Gastroesophageal sphincter (tissue), 4 donors: ENCODE results near the gene TMEM208. TPM values are rescaled to one million over a fixed set of nuclear protein-coding genes. Genes with fewer than 3 reads are reported as not detected.

Experiments used
- ATAC-seq: fragments of 150-250 bp; one replicate; pipeline ENCODE4 v1.9.1; 2016; ENCODE audit warnings: mild to moderate bottlenecking, moderate library complexity
- H3K27ac ChIP-seq, 4 donors: fragments of 200-600 bp; sonication (generic) in 3 of 4; 1 replicate in 3 of 4; 2 replicates in 1 of 4; pipeline ENCODE4 v1.5.1; 2016 to 2019
- H3K27me3 ChIP-seq: fragments of 200-600 bp; sonication (generic); one replicate; pipeline ENCODE4 v1.5.1; 2019
- H3K36me3 ChIP-seq, 2 donors: fragments of 200-600 bp; sonication (generic); one replicate each; pipeline ENCODE4 v1.5.1; 2019; ENCODE audit warnings: control low read depth in 1 of 2
- H3K4me1 ChIP-seq, 3 donors: fragments of 200-600 bp; sonication (generic); 1 replicate in 2 of 3; 2 replicates in 1 of 3; pipeline ENCODE4 v1.5.1; 2016 to 2019; ENCODE audit warnings: control low read depth in 2 of 3
- H3K4me3 ChIP-seq, 2 donors: fragments of 200-600 bp; sonication (generic); one replicate each; pipeline ENCODE4 v1.5.1; 2019; ENCODE audit warnings: mild to moderate bottlenecking in 1 of 2, moderate library complexity in 1 of 2
- H3K9me3 ChIP-seq, 3 donors: fragments of 200-600 bp; sonication (generic); one replicate each; pipeline ENCODE4 v1.5.1; 2017 to 2019; ENCODE audit warnings: control low read depth in 2 of 3
- CTCF ChIP-seq, 4 experiments: fragments of 200-600 bp in 2 of 4; fragments of 450-650 bp in 2 of 4; sonication (generic) in 1 of 4; IDR thresholded peaks; one replicate each; pipeline ENCODE4 v1.5.1; 2017 to 2019; ENCODE audit warnings: antibody characterized with exemption in 4 of 4, mild to moderate bottlenecking in 2 of 4, moderate library complexity in 2 of 4
- EP300 ChIP-seq: sonication (generic); formaldehyde crosslinking; IDR thresholded peaks from one replicate; pipeline ENCODE4 v1.6.1; 2017; ENCODE audit warnings: antibody characterized with exemption, mild to moderate bottlenecking
- POLR2A ChIP-seq, 2 donors: fragments of 450-650 bp; IDR thresholded peaks; one replicate each; pipeline ENCODE4 v1.6.1; 2017; ENCODE audit warnings: antibody characterized with exemption in 2 of 2, mild to moderate bottlenecking in 2 of 2, moderate library complexity in 1 of 2
- POLR2AphosphoS5 ChIP-seq: sonication (generic); formaldehyde crosslinking; IDR thresholded peaks from one replicate; pipeline ENCODE4 v1.6.1; 2017; ENCODE audit warnings: antibody characterized with exemption
- WGBS, 2 donors: methylation state at CpG; one replicate each; pipeline ENCODE4 v1.1.5; 2018; ENCODE audit warnings: low coverage in 1 of 2; 5-methylcytosine and 5-hydroxymethylcytosine counted together
- total RNA-seq, 4 donors: library from RNA; depleted of rRNA; stranded (reverse); fragments of >200 nt; gene quantifications; one replicate each; pipeline ENCODE4 v1.1.0, GENCODE V29; 2016

TMEM208 gene
- total RNA-seq, 4 donors from 2014 or later: 15.4 to 34.7 (median 30.7) TPM

GRCh38 chr16:67196881-67197280 is 30.0 kb upstream of the TMEM208 start:
- Histone ChIP-seq H3K27me3 (no peaks in the 10 kb centered on the region), H3K27ac (no peak overlapping the region), H3K9me3 (no peaks in the 10 kb centered on the region), H3K4me1 (peaks cover 0 to 58% (median 22%) of the 10 kb centered on the region in 3 donors), H3K36me3 (peaks cover 0 to 74% of the 10 kb centered on the region in 2 donors), H3K4me3 (no peak overlapping the region)
- no CpG with 5 or more reads among the region's 1 CpG for WGBS, 2 donors
- no peak for ATAC-seq
- no peak for TF ChIP-seq CTCF (IDR thresholded peaks at IDR 0.05)
- no peak for TF ChIP-seq EP300
- TF ChIP-seq POLR2AphosphoS5: no peak
- TF ChIP-seq POLR2A (IDR thresholded peaks at IDR 0.05): no peak

GRCh38 chr16:67197704-67198103 is 29.2 kb upstream of the TMEM208 start:
- H3K9me3 ChIP-seq: no peaks in the 10 kb centered on the region
- H3K36me3 ChIP-seq: peaks cover 0 to 82% of the 10 kb centered on the region in 2 donors
- H3K27me3 ChIP-seq: no peaks in the 10 kb centered on the region
- H3K27ac ChIP-seq: no peak overlapping the region
- ATAC-seq: no peak
- TF ChIP-seq CTCF (IDR thresholded peaks at IDR 0.05) (no peak), EP300 (no peak)
- H3K4me1 ChIP-seq: peaks cover 0 to 53% (median 20%) of the 10 kb centered on the region in 3 donors
- H3K4me3 ChIP-seq: no peak overlapping the region
- WGBS, 2 donors: 100% methylated on average over 1 of the region's 6 CpGs; no CpG with 5 or more reads in 1 of the 2 donors

- Histone ChIP-seq H3K27ac (no peak overlapping the region), H3K36me3 (peaks cover 0 to 86% of the 10 kb centered on the region in 2 donors), H3K4me1 (peaks cover 0 to 47% (median 14%) of the 10 kb centered on the region in 3 donors), H3K4me3 (no peak overlapping the region), H3K27me3 (no peaks in the 10 kb centered on the region), H3K9me3 (no peaks in the 10 kb centered on the region)
- TF ChIP-seq CTCF (IDR thresholded peaks at IDR 0.05) (peak in 3 of 4 experiments; percentile 31 to 56 (median 38)), POLR2A (IDR thresholded peaks at IDR 0.05) (no peak), EP300 (no peak)
- peak; percentile 26 for ATAC-seq
- WGBS, 2 donors: 50 to 70% methylated on average over 1 to 2 of the region's 12 CpGs
These were observed 28.6 kb upstream of the TMEM208 start for GRCh38 chr16:67198238-67198734.

- ATAC-seq: peak; percentile 57
- 0 to 77% methylated on average over 2 to 3 of the region's 61 CpGs for WGBS, 2 donors
- Histone ChIP-seq H3K4me1 (peaks cover 0 to 38% (median 12%) of the 10 kb centered on the region in 3 donors), H3K36me3 (peaks cover 0 to 86% of the 10 kb centered on the region in 2 donors), H3K4me3 (peak within 1 kb of the TSS in 1 of 2 donors; percentile 22), H3K27ac (peak within 1 kb of the TSS in 1 of 4 donors; percentile 2), H3K9me3 (no peaks in the 10 kb centered on the region), H3K27me3 (no peaks in the 10 kb centered on the region)
- TF ChIP-seq EP300: no peak
- TF ChIP-seq CTCF (IDR thresholded peaks at IDR 0.05): peak in 3 of 4 experiments; percentile 17 to 48 (median 23)
These were observed 27.7 kb upstream of the TMEM208 start, which contains the start of gene ELMO3 for GRCh38 chr16:67199011-67199807. Gene ELMO3 (plus strand): TSS chr16:67199131. CDS start chr16:67199327, 196 bp downstream.

GRCh38 chr16:67199808-67200198 is 27.1 kb upstream of the TMEM208 start:
- ATAC-seq: peak; percentile 8
- Histone ChIP-seq H3K27ac (peak overlapping the region in 1 of 4 donors; percentile 2), H3K36me3 (peaks cover 0 to 83% of the 10 kb centered on the region in 2 donors), H3K27me3 (no peaks in the 10 kb centered on the region), H3K4me1 (peaks cover 0 to 32% (median 12%) of the 10 kb centered on the region in 3 donors), H3K4me3 (peak overlapping the region in 1 of 2 donors; percentile 22), H3K9me3 (no peaks in the 10 kb centered on the region)
- TF ChIP-seq EP300: no peak
- TF ChIP-seq CTCF (IDR thresholded peaks at IDR 0.05): peak in 1 of 4 experiments; percentile 7
- 0 to 42% methylated on average over 1 to 7 of the region's 22 CpGs for WGBS, 2 donors
